ENCODE measurements around the gene HIP1.

DNA sequence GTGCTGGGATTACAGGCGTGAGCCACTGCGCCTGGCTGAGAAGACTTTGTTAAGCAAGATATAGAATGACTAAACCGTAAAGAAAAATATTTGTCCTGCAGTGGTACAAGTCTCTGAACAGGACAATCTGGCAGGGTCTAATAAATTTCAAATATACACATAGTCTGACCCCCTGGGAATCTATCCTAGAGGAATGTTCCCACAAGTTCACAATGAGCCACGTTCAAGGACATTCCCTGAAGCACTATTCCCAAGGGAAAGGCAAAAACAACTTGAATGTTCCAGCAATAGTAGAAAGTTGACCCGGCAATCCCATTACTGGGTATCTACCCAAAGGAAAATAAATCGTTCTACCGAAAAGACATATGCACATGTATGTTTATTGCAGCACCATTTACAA lies 82.0 kb downstream of the HIP1 start:
- TF ChIP-seq, protein P1, sequence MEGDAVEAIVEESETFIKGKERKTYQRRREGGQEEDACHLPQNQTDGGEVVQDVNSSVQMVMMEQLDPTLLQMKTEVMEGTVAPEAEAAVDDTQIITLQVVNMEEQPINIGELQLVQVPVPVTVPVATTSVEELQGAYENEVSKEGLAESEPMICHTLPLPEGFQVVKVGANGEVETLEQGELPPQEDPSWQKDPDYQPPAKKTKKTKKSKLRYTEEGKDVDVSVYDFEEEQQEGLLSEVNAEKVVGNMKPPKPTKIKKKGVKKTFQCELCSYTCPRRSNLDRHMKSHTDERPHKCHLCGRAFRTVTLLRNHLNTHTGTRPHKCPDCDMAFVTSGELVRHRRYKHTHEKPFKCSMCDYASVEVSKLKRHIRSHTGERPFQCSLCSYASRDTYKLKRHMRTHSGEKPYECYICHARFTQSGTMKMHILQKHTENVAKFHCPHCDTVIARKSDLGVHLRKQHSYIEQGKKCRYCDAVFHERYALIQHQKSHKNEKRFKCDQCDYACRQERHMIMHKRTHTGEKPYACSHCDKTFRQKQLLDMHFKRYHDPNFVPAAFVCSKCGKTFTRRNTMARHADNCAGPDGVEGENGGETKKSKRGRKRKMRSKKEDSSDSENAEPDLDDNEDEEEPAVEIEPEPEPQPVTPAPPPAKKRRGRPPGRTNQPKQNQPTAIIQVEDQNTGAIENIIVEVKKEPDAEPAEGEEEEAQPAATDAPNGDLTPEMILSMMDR (IDR thresholded peaks at IDR 0.05; ENCODE audit: low read depth, low read length): no peak
- TF ChIP-seq, protein P2, sequence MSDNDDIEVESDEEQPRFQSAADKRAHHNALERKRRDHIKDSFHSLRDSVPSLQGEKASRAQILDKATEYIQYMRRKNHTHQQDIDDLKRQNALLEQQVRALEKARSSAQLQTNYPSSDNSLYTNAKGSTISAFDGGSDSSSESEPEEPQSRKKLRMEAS (IDR thresholded peaks at IDR 0.05; ENCODE audit: low read depth, low read length): no peak
- no peak for TF ChIP-seq POLR2A (IDR thresholded peaks at IDR 0.05; ENCODE audit: extremely low read depth, insufficient read length)
